ENCODE measurements around the gene SRSF5.

DNA sequence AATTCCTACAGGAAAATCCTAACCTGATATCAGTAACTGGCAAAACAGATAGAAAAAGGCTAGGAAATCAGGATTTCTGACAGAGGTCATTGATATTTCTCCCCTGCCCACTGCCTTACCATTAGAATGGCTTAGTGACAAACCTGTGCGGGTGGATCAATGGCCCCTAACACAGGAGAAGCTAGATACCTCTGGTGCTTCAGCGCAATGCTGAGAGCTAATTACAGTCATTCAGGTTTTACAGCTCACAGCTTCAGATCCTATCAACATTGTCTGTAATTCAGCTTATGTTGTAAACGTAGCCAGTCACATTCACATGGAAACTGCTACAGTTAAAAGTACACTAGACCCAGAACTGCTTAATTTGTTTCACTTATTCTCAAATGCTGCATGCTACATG, 47.5 kb downstream of the SRSF5 start:
- no peak for TF ChIP-seq YY1 (IDR thresholded peaks at IDR 0.05; ENCODE audit: low read depth, low read length)
- TF ChIP-seq NRF1 (IDR thresholded peaks at IDR 0.05; ENCODE audit: low read depth, low read length), result no peak
- TF ChIP-seq, protein P1, sequence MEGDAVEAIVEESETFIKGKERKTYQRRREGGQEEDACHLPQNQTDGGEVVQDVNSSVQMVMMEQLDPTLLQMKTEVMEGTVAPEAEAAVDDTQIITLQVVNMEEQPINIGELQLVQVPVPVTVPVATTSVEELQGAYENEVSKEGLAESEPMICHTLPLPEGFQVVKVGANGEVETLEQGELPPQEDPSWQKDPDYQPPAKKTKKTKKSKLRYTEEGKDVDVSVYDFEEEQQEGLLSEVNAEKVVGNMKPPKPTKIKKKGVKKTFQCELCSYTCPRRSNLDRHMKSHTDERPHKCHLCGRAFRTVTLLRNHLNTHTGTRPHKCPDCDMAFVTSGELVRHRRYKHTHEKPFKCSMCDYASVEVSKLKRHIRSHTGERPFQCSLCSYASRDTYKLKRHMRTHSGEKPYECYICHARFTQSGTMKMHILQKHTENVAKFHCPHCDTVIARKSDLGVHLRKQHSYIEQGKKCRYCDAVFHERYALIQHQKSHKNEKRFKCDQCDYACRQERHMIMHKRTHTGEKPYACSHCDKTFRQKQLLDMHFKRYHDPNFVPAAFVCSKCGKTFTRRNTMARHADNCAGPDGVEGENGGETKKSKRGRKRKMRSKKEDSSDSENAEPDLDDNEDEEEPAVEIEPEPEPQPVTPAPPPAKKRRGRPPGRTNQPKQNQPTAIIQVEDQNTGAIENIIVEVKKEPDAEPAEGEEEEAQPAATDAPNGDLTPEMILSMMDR (IDR thresholded peaks at IDR 0.05; ENCODE audit: control extremely low read depth in 1 of 3, insufficient read depth in 1 of 3, low read depth in 1 of 3, low read length in 3 of 3), result no peak
- no peak for TF ChIP-seq CEBPB (IDR thresholded peaks at IDR 0.05; ENCODE audit: low read depth, low read length)
- no peak for TF ChIP-seq CBX5 (IDR thresholded peaks at IDR 0.05; ENCODE audit: low read depth, low read length)
- TF ChIP-seq SAP30 (IDR thresholded peaks at IDR 0.05; ENCODE audit: insufficient read depth, insufficient replicate concordance, low read length), result no peak
- no peak for TF ChIP-seq ASH2L (IDR thresholded peaks at IDR 0.05; ENCODE audit: low read length)

Measured in H1 (cell line).